ENCODE results near the gene DMD. TPM values are rescaled to one million over a fixed set of nuclear protein-coding genes. Genes with fewer than 3 reads are reported as not detected.
"Not testable (repeated sequence)": the region's sequence is repeated elsewhere in the genome, so short reads cannot be mapped to it uniquely, and the experiment has no call there.

The DMD gene
- polyA plus RNA-seq, 1 donor: 20.9 TPM

- DNase-seq: no peak
Observed at GRCh38 chrX:31516527-31516926, 1694.8 kb downstream of the DMD start.

- no peak for DNase-seq
Observed at GRCh38 chrX:31508338-31508737, 1703.0 kb downstream of the DMD start.

GRCh38 chrX:31506928-31507327, 1704.4 kb downstream of the DMD start:
- no peak for DNase-seq

GRCh38 chrX:31506360-31506759, 1705.0 kb downstream of the DMD start:
- no peak for DNase-seq

GRCh38 chrX:31500921-31501320, 1710.4 kb downstream of the DMD start:
- no peak for DNase-seq

GRCh38 chrX:31499109-31499508, 1712.2 kb downstream of the DMD start:
- no peak for DNase-seq

GRCh38 chrX:31497086-31497485, 1714.3 kb downstream of the DMD start:
- DNase-seq: no peak

GRCh38 chrX:31487951-31488350, 1723.4 kb downstream of the DMD start:
- DNase-seq: no peak

GRCh38 chrX:31483336-31483735, 1728.0 kb downstream of the DMD start:
- no peak for DNase-seq

GRCh38 chrX:31480696-31481095, 1730.7 kb downstream of the DMD start:
- DNase-seq: no peak

GRCh38 chrX:31471229-31471628, 1740.1 kb downstream of the DMD start:
- DNase-seq: no peak

- not testable (repeated sequence) for DNase-seq
Observed at GRCh38 chrX:31470753-31471152, 1740.6 kb downstream of the DMD start.

GRCh38 chrX:31464306-31464915, 1746.9 kb downstream of the DMD start:
- DNase-seq: no peak

- DNase-seq: no peak
Observed at GRCh38 chrX:31461266-31461665, 1750.1 kb downstream of the DMD start.

GRCh38 chrX:31459361-31459760, 1752.0 kb downstream of the DMD start:
- no peak for DNase-seq

- DNase-seq: no peak
Observed at GRCh38 chrX:31449965-31450364, 1761.4 kb downstream of the DMD start.

- no peak for DNase-seq
Observed at GRCh38 chrX:31449081-31449480, 1762.3 kb downstream of the DMD start.

- DNase-seq: no peak
Observed at GRCh38 chrX:31445542-31445941, 1765.8 kb downstream of the DMD start.

- DNase-seq: no peak
Observed at GRCh38 chrX:31443654-31444053, 1767.7 kb downstream of the DMD start.

GRCh38 chrX:31440546-31440945, 1770.8 kb downstream of the DMD start:
- no peak for DNase-seq

- DNase-seq: no peak
Observed at GRCh38 chrX:31436424-31436823, 1774.9 kb downstream of the DMD start.

GRCh38 chrX:31435592-31435991, 1775.8 kb downstream of the DMD start:
- no peak for DNase-seq

- DNase-seq: no peak
Observed at GRCh38 chrX:31433856-31434255, 1777.5 kb downstream of the DMD start.

- no peak for DNase-seq
Observed at GRCh38 chrX:31429915-31430314, 1781.4 kb downstream of the DMD start.
